OCI-LY3 (cell line): ENCODE data around the gene MEMO1.

Source experiments
- EZH2phosphoT487 ChIP-seq: fragments of 200-600 bp; shearing (Covaris generic); IDR thresholded peaks from 2 replicates; pipeline ENCODE4 v1.6.1; 2018; ENCODE audit warnings: antibody characterized with exemption, mixed run types, low read depth
- TF ChIP-seq, protein P1 (sequence below): fragments of 200-600, 300-600 bp; sonication (generic); IDR thresholded peaks from 2 replicates; pipeline ENCODE4 v1.5.1; 2014; ENCODE audit warnings: antibody characterized with exemption, low read length, low read depth

DNA sequence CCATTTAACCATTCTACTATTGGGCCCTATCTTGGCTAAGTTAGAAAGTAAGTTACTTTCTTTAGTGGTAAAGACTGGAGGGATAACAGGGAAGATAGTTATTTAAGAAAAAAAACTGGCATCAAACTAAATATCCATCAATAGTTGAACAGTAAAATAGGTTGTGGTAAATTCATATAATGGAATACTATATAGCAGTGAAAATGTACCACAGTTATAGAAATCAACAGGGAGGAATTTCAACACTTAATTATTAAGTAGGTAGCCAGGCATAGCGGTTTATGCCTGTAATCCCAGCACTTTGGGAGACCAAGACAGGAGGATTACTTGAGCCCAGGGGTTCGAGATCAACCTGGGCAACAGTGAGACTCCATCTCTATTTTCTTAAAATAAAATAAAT, 49.5 kb upstream of the MEMO1 start:
- TF ChIP-seq, protein P1, sequence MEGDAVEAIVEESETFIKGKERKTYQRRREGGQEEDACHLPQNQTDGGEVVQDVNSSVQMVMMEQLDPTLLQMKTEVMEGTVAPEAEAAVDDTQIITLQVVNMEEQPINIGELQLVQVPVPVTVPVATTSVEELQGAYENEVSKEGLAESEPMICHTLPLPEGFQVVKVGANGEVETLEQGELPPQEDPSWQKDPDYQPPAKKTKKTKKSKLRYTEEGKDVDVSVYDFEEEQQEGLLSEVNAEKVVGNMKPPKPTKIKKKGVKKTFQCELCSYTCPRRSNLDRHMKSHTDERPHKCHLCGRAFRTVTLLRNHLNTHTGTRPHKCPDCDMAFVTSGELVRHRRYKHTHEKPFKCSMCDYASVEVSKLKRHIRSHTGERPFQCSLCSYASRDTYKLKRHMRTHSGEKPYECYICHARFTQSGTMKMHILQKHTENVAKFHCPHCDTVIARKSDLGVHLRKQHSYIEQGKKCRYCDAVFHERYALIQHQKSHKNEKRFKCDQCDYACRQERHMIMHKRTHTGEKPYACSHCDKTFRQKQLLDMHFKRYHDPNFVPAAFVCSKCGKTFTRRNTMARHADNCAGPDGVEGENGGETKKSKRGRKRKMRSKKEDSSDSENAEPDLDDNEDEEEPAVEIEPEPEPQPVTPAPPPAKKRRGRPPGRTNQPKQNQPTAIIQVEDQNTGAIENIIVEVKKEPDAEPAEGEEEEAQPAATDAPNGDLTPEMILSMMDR = no peak
- TF ChIP-seq EZH2phosphoT487 = no peak
